Psoas muscle (tissue), 8 donors: ENCODE results near the gene CHST11. TPM values are rescaled to one million over a fixed set of nuclear protein-coding genes. Genes with fewer than 3 reads are reported as not detected.

ENCODE experiments used
- ATAC-seq, 4 donors: fragments of 200-7000 bp; cut with Tn5 transposase; one replicate each; pipeline ENCODE4 v1.9.1; 2020; ENCODE audit warnings: moderate library complexity in 3 of 4, mild to moderate bottlenecking in 2 of 4
- DNase-seq, 2 donors: peaks; one replicate each; pipeline ENCODE4 v3.0.0-alpha.2; 2020
- H3K27ac ChIP-seq: fragments of 200-600 bp; one replicate; pipeline ENCODE4 v1.8.0; 2022
- H3K27me3 ChIP-seq, 3 donors: fragments of 200-600 bp in 1 of 3; one replicate each; pipeline versions ENCODE4 v1.6.1 to v1.8.0; 2013 to 2022; ENCODE audit warnings: low read length in 2 of 3, mild to moderate bottlenecking in 2 of 3, moderate library complexity in 1 of 3; ENCODE audit not compliant: insufficient read depth in 3 of 3
- H3K36me3 ChIP-seq, 2 donors: fragments of 200-600 bp in 1 of 2; one replicate each; pipeline versions ENCODE4 v1.6.1 to v1.8.0; 2013 to 2022; ENCODE audit warnings: low read depth in 1 of 2, mild to moderate bottlenecking in 1 of 2, moderate library complexity in 1 of 2; ENCODE audit not compliant: insufficient read depth in 1 of 2
- H3K4me1 ChIP-seq: fragments of 200-600 bp; one replicate; pipeline ENCODE4 v1.8.0; 2022
- H3K4me3 ChIP-seq: fragments of 200-600 bp; one replicate; pipeline ENCODE4 v1.8.0; 2022; ENCODE audit warnings: mild to moderate bottlenecking
- H3K9me3 ChIP-seq: fragments of 200-600 bp; one replicate; pipeline ENCODE4 v1.8.0; 2022
- CTCF ChIP-seq: fragments of 200-600 bp; IDR thresholded peaks from one replicate; pipeline ENCODE4 v1.8.0; 2022; ENCODE audit warnings: antibody characterized with exemption
- WGBS, 3 donors: extraction: QIAGEN DNeasy Blood & Tissue Kit; methylation state at CpG; one replicate each; pipeline versions ENCODE4 v1.1.6 to v1.1.7; 2013; 5-methylcytosine and 5-hydroxymethylcytosine counted together
- intact Hi-C, 2 donors: fragments of 100-400 bp; cut with DNase I; formaldehyde crosslinking; loops; one replicate each; pipeline versions ENCODE4 v1.11.0 to v1.14.2; 2022
- polyA plus RNA-seq, 3 donors: library from polyadenylated mRNA; stranded (reverse); fragments of 200-250 nt; gene quantifications; one replicate each; pipeline ENCODE4 v1.2.3, GENCODE V29; 2013
- total RNA-seq, 4 donors: library from RNA; stranded (reverse); fragmentation: NEBNext Ultra II Directional in 2 of 4; extraction: Animal tissue kit (Norgen Biotek cat#: 25700) in 2 of 4; gene quantifications; one replicate each; pipeline versions ENCODE4 v1.2.1 to v1.2.4, GENCODE V29; 2021 to 2023
- donor health status: healthy with polysubstance abuse.
- donor health status: DM: no; HTN: no; CAD: no; lungs with moderate emphysema.
- donor health status: Bipolar disorder and iron deficiency.
- donor health status: healthy.
- donor health status: DM: yes; HTN: yes; CAD: no.
- donor health status: DM: no; HTN: no; CAD: no.
- donor health status: DM: no; HTN: no; CAD: no.
- donor health status: DM: yes; HTN: yes; CAD: no.

CHST11 gene
- total and polyA plus RNA-seq, 7 donors: 0.52 to 1.6 (median 1.0) TPM

- no peak overlapping the region for H3K4me3 ChIP-seq
- H3K27me3 ChIP-seq: no peaks in the 10 kb centered on the region
- no peak for ATAC-seq
- H3K9me3 ChIP-seq: no peaks in the 10 kb centered on the region
- no peak for TF ChIP-seq CTCF
- H3K36me3 ChIP-seq: no peaks in the 10 kb centered on the region
- DNase-seq: no peak
- no peak overlapping the region for H3K27ac ChIP-seq
- intact Hi-C loops: no loop called here
- no peaks in the 10 kb centered on the region for H3K4me1 ChIP-seq
- WGBS, 3 donors: 86 to 90% (median 88%) methylated on average over 9 of the region's 9 CpGs
Observed at GRCh38 chr12:104415342-104415980, 41.3 kb upstream of the CHST11 start.

- H3K4me1 ChIP-seq: no peaks in the 10 kb centered on the region
- no peaks in the 10 kb centered on the region for H3K36me3 ChIP-seq
- H3K4me3 ChIP-seq: no peak overlapping the region
- TF ChIP-seq CTCF: no peak
- DNase-seq (no peak), ATAC-seq (no peak)
- 80 to 83% (median 83%) methylated on average over 6 of the region's 6 CpGs for WGBS, 3 donors
- H3K27me3 ChIP-seq: no peaks in the 10 kb centered on the region
- H3K9me3 ChIP-seq: no peaks in the 10 kb centered on the region
- H3K27ac ChIP-seq: no peak overlapping the region
- intact Hi-C loops: no loop called here
Observed at GRCh38 chr12:104416136-104416535, 40.6 kb upstream of the CHST11 start.

- ATAC-seq (no peak), DNase-seq (no peak)
- Histone ChIP-seq H3K27me3 (no peaks in the 10 kb centered on the region), H3K4me3 (no peak overlapping the region), H3K4me1 (no peaks in the 10 kb centered on the region), H3K27ac (no peak overlapping the region), H3K36me3 (no peaks in the 10 kb centered on the region), H3K9me3 (no peaks in the 10 kb centered on the region)
- WGBS, 3 donors: 0 to 32% (median 0%) methylated on average over 1 of the region's 1 CpG
- no peak for TF ChIP-seq CTCF
- intact Hi-C loops: no loop called here
Observed at GRCh38 chr12:104416585-104416984, 40.2 kb upstream of the CHST11 start.

- H3K27ac ChIP-seq: no peak overlapping the region
- H3K36me3 ChIP-seq: no peaks in the 10 kb centered on the region
- H3K9me3 ChIP-seq: no peaks in the 10 kb centered on the region
- DNase-seq (no peak), ATAC-seq (no peak)
- H3K27me3 ChIP-seq: no peaks in the 10 kb centered on the region
- WGBS, 3 donors: 90 to 92% (median 91%) methylated on average over 2 of the region's 2 CpGs
- no peak for TF ChIP-seq CTCF
- intact Hi-C loops: no loop called here
- no peak overlapping the region for H3K4me3 ChIP-seq
- H3K4me1 ChIP-seq: no peaks in the 10 kb centered on the region
Observed at GRCh38 chr12:104419717-104420116, 37.0 kb upstream of the CHST11 start.

- Histone ChIP-seq H3K4me3 (no peak overlapping the region), H3K4me1 (no peaks in the 10 kb centered on the region), H3K36me3 (peaks cover 0 to 4% of the 10 kb centered on the region in 2 donors), H3K9me3 (no peaks in the 10 kb centered on the region), H3K27ac (no peak overlapping the region), H3K27me3 (no peaks in the 10 kb centered on the region)
- intact Hi-C loops: no loop called here
- TF ChIP-seq CTCF: no peak
- no peak for DNase-seq
- 39 to 59% (median 59%) methylated on average over 2 of the region's 2 CpGs for WGBS, 3 donors
- no peak for ATAC-seq
Observed at GRCh38 chr12:104420868-104421267, 35.9 kb upstream of the CHST11 start.
